IMR-90 (cell line): ENCODE results near the gene ACIN1. TPM values are rescaled to one million over a fixed set of nuclear protein-coding genes. Genes with fewer than 3 reads are reported as not detected.

ENCODE experiments used
- ATAC-seq: fragments of 200-7000 bp; cut with Tn5 transposase; 2 replicates; pipeline ENCODE4 v1.9.1; 2020; ENCODE audit warnings: low read depth, mild to moderate bottlenecking, moderate library complexity
- BruUV-seq: library from RNA; stranded (reverse); fragments of 400-500 nt; replicated peaks from 2 replicates; lab custom pipeline; 2021; lab: Mats Ljungman, UMichigan
- CTCF ChIA-PET: fragments of 300-600 bp; formaldehyde crosslinking; extraction: SDS; loops from one replicate; lab custom pipeline; 2021; ENCODE audit warnings: antibody characterized with exemption; lab: Yijun Ruan, JAX
- POLR2A ChIA-PET: fragments of 300-600 bp; sonication (Branson Sonifier 250); formaldehyde crosslinking; loops from one replicate; lab custom pipeline; 2022; ENCODE audit warnings: antibody characterized with exemption; ENCODE audit not compliant: unreplicated experiment; lab: Charles Lee
- DNase-seq: peaks from one replicate; pipeline ENCODE4 v3.0.0; 2013
- H2AFZ ChIP-seq: replicated peaks from 2 replicates; pipeline ENCODE3; 2013; ENCODE audit warnings: low read length, mild to moderate bottlenecking; ENCODE audit not compliant: poor library complexity
- H2AK5ac ChIP-seq: 2 replicates; pipeline ENCODE4 v1.6.1; 2013; ENCODE audit warnings: low read depth, low read length, inconsistent platforms
- H2AK9ac ChIP-seq: replicated peaks from 2 replicates; pipeline ENCODE3; 2013; ENCODE audit warnings: mild to moderate bottlenecking, low read depth, low read length, moderate library complexity; ENCODE audit not compliant: poor library complexity
- H2BK120ac ChIP-seq: 2 replicates; pipeline ENCODE4 v1.6.1; 2013; ENCODE audit warnings: low read depth, low read length, inconsistent platforms
- H2BK15ac ChIP-seq: 3 replicates; pipeline ENCODE4 v1.6.1; 2013; ENCODE audit warnings: low read depth, low read length, inconsistent platforms
- H2BK20ac ChIP-seq: 2 replicates; pipeline ENCODE4 v1.6.1; 2013; ENCODE audit warnings: low read depth, mild to moderate bottlenecking, inconsistent platforms, low read length, moderate library complexity
- H2BK5ac ChIP-seq: 2 replicates; pipeline ENCODE4 v1.6.1; 2013; ENCODE audit warnings: mild to moderate bottlenecking, low read depth, low read length, inconsistent platforms; ENCODE audit not compliant: poor library complexity, severe bottlenecking
- H3K14ac ChIP-seq: replicated peaks from 2 replicates; pipeline ENCODE4 v1.6.1; 2013; ENCODE audit warnings: low read depth, low read length, inconsistent platforms
- H3K18ac ChIP-seq: 2 replicates; pipeline ENCODE4 v1.6.1; 2013; ENCODE audit warnings: low read depth, low read length, control low read depth
- H3K23ac ChIP-seq: 2 replicates; pipeline ENCODE4 v1.6.1; 2013; ENCODE audit warnings: low read depth, low read length, inconsistent platforms
- H3K27ac ChIP-seq: 2 replicates; pipeline ENCODE4 v1.5.1; 2013; ENCODE audit warnings: mild to moderate bottlenecking, control low read depth, low read length; ENCODE audit not compliant: insufficient read depth
- H3K27me3 ChIP-seq: 2 replicates; pipeline ENCODE4 v1.6.1; 2013; ENCODE audit warnings: low read length; ENCODE audit not compliant: control insufficient read depth, insufficient read depth
- H3K36me3 ChIP-seq: 2 replicates; pipeline ENCODE4 v1.6.1; 2013; ENCODE audit warnings: low read length, mixed read lengths; ENCODE audit not compliant: control insufficient read depth, insufficient read depth
- H3K4ac ChIP-seq: 2 replicates; pipeline ENCODE4 v1.6.1; 2013; ENCODE audit warnings: low read depth, low read length, inconsistent platforms
- H3K4me1 ChIP-seq: 2 replicates; pipeline ENCODE4 v1.6.1; 2013; ENCODE audit warnings: low read length, mixed read lengths; ENCODE audit not compliant: control insufficient read depth, insufficient read depth
- H3K4me2 ChIP-seq: 2 replicates; pipeline ENCODE4 v1.6.1; 2013; ENCODE audit warnings: low read depth, mild to moderate bottlenecking, control low read depth, low read length, moderate library complexity
- H3K4me3 ChIP-seq: 2 replicates; pipeline ENCODE4 v1.5.1; 2013; ENCODE audit warnings: low read depth, mild to moderate bottlenecking, control low read depth, low read length, moderate library complexity; ENCODE audit not compliant: insufficient read depth
- H3K56ac ChIP-seq: 2 replicates; pipeline ENCODE4 v1.6.1; 2013; ENCODE audit warnings: low read length, inconsistent platforms; ENCODE audit not compliant: insufficient read depth; ENCODE audit errors: extremely low read depth
- H3K79me1 ChIP-seq, 2 experiments: 2 replicates each; pipeline ENCODE4 v1.6.1; 2013; ENCODE audit warnings: low read length in 2 of 2, inconsistent platforms in 1 of 2, low read depth in 1 of 2
- H3K9ac ChIP-seq: 2 replicates; pipeline ENCODE4 v1.6.1; 2013; ENCODE audit warnings: low read depth, low read length, control low read depth
- H3K9me1 ChIP-seq: 2 replicates; pipeline ENCODE4 v1.6.1; 2013; ENCODE audit warnings: low read length, inconsistent platforms; ENCODE audit not compliant: insufficient read depth
- H3K9me3 ChIP-seq: 2 replicates; pipeline ENCODE4 v1.6.1; 2013; ENCODE audit warnings: low read length; ENCODE audit not compliant: control insufficient read depth, insufficient read depth
- H4K20me1 ChIP-seq: 2 replicates; pipeline ENCODE4 v1.6.1; 2013; ENCODE audit warnings: low read length, inconsistent platforms; ENCODE audit not compliant: insufficient read depth
- H4K5ac ChIP-seq: 2 replicates; pipeline ENCODE4 v1.6.1; 2013; ENCODE audit warnings: mild to moderate bottlenecking, low read depth, low read length, control low read depth
- H4K8ac ChIP-seq, 2 experiments: 2 replicates each; pipeline ENCODE4 v1.6.1; 2013; ENCODE audit warnings: low read depth in 2 of 2, low read length in 2 of 2, control low read depth in 1 of 2, inconsistent platforms in 1 of 2
- H4K91ac ChIP-seq: 2 replicates; pipeline ENCODE4 v1.6.1; 2013; ENCODE audit warnings: low read depth, low read length, inconsistent platforms; ENCODE audit not compliant: insufficient read depth
- CEBPB ChIP-seq: IDR thresholded peaks from 2 replicates; pipeline ENCODE4 v1.6.1; 2012; ENCODE audit warnings: low read depth, low read length, improper control_type of control experiment
- CHD1 ChIP-seq: IDR thresholded peaks from 2 replicates; pipeline ENCODE4 v1.6.1; 2012; ENCODE audit warnings: low read depth, low read length, improper control_type of control experiment
- CTCF ChIP-seq: conservative IDR thresholded peaks from 2 replicates; pipeline ENCODE4 v1.5.1; 2012; ENCODE audit warnings: mild to moderate bottlenecking, low read depth, low read length, improper control_type of control experiment
- ELK1 ChIP-seq: fragments of 150-350 bp; IDR thresholded peaks from 2 replicates; pipeline ENCODE4 v1.6.1; 2016; ENCODE audit warnings: low read depth, mild to moderate bottlenecking, low read length, moderate library complexity, borderline replicate concordance
- FOS ChIP-seq: fragments of 150-350 bp; IDR thresholded peaks from 2 replicates; pipeline ENCODE4 v1.6.1; 2016; ENCODE audit warnings: low read depth, low read length
- MAFK ChIP-seq: IDR thresholded peaks from 2 replicates; pipeline ENCODE4 v1.6.1; 2012; ENCODE audit warnings: low read depth, low read length, improper control_type of control experiment
- MAZ ChIP-seq: IDR thresholded peaks from 2 replicates; pipeline ENCODE4 v1.6.1; 2012; ENCODE audit warnings: low read depth, mild to moderate bottlenecking, low read length, improper control_type of control experiment, moderate library complexity, borderline replicate concordance
- NFE2L2 ChIP-seq: fragments of 150-350 bp; IDR thresholded peaks from 2 replicates; pipeline ENCODE4 v1.6.1; 2016; ENCODE audit warnings: low read depth, mild to moderate bottlenecking, low read length
- POLR2A ChIP-seq: IDR thresholded peaks from 2 replicates; pipeline ENCODE4 v1.6.1; 2012; ENCODE audit warnings: mild to moderate bottlenecking, low read depth, low read length
- RAD21 ChIP-seq: IDR thresholded peaks from 2 replicates; pipeline ENCODE4 v1.6.1; 2012; ENCODE audit warnings: low read length, improper control_type of control experiment
- RFX5 ChIP-seq: IDR thresholded peaks from 2 replicates; pipeline ENCODE4 v1.8.0; 2012; ENCODE audit warnings: low read depth, mild to moderate bottlenecking, low read length, moderate library complexity
- SMC3 ChIP-seq: fragments of 150-350 bp; IDR thresholded peaks from 2 replicates; pipeline ENCODE4 v1.6.1; 2016; ENCODE audit warnings: low read depth, mild to moderate bottlenecking, antibody characterized with exemption, low read length, moderate library complexity
- USF2 ChIP-seq: fragments of 150-350 bp; IDR thresholded peaks from 2 replicates; pipeline ENCODE4 v1.6.1; 2017; ENCODE audit warnings: mild to moderate bottlenecking, antibody characterized with exemption, low read length, low read depth
- whole genome bisulfite sequencing, 2 experiments: methylation state at CpG; one replicate each; pipeline versions ENCODE4 v1.1.5 to v1.1.7; 2013; ENCODE audit warnings: missing lambda C conversion rate in 2 of 2; ENCODE audit not compliant: insufficient read length in 1 of 2; ENCODE audit errors: extremely low coverage in 2 of 2; 5-methylcytosine and 5-hydroxymethylcytosine counted together
- dilution Hi-C: fragments of 300-500 bp; cut with HindIII; formaldehyde crosslinking; loops from one replicate; pipeline ENCODE4 v1.14.3; 2018; ENCODE audit warnings: low sequenced_read_pairs; ENCODE audit not compliant: unreplicated experiment
- in situ Hi-C: fragments of 300-500 bp; cut with MboI; formaldehyde crosslinking; loops from 3 replicates; pipeline ENCODE4 v1.14.3; 2019; ENCODE audit warnings: low sequenced_read_pairs, inconsistent platforms, mixed read lengths
- intact Hi-C: fragments of 100-400 bp; cut with micrococcal nuclease; formaldehyde crosslinking; loops from 2 replicates; pipeline ENCODE4 v1.10.0; 2022
- polyA plus RNA-seq, 3 experiments: library from polyadenylated mRNA; depleted of rRNA; stranded (reverse); fragments of >200 nt; gene quantifications; 2 replicates each; pipeline ENCODE4 v1.2.3, GENCODE V29; 2012; ENCODE audit warnings: low replicate concordance in 1 of 3
- total RNA-seq: library from RNA; depleted of rRNA; stranded (reverse); fragments of >200 nt; gene quantifications from 2 replicates; pipeline ENCODE4 v1.2.3, GENCODE V29; 2012

The ACIN1 gene
- total and polyA plus RNA-seq, 2 of the 4 experiments (the other 2 are of a cell fraction) = 73.8 to 185 TPM

GRCh38 chr14:23091294-23092225 is 3.4 kb downstream of the ACIN1 start:
- H2AFZ ChIP-seq = no peak overlapping the region
- H3K14ac ChIP-seq = no peak overlapping the region
- DNase-seq (no peak), ATAC-seq (no peak)
- H3K23ac ChIP-seq = no peak overlapping the region
- H3K4me1 ChIP-seq = peaks cover 2% of the 10 kb centered on the region; the same call in 1 of the 2 replicates
- ChIA-PET POLR2A (interaction anchor here (0.6 kb wide), 1 partner anchor 11 kb away, joined by 5 read pairs; no protein-coding TSS in a partner anchor), CTCF (interaction anchor here (1.1 to 1.8 kb wide), 3 partner anchors 15 to 105 kb away, joined by 5 to 13 read pairs (median 7); no protein-coding TSS in a partner anchor)
- no peak overlapping the region for H4K5ac ChIP-seq
- intact Hi-C loops (no loop called here), dilution Hi-C loops (no loop called here), in situ Hi-C loops (loop anchor here (25.0 kb wide), 1 partner anchor 1046 kb away; the partner anchor contains the start of genes EMC9, FITM1, PSME1 and PSME2)
- H3K4me2 ChIP-seq = no peak overlapping the region
- H4K91ac ChIP-seq = no peak overlapping the region
- H3K27ac ChIP-seq = no peak overlapping the region
- no peaks in the 10 kb centered on the region for H3K9me3 ChIP-seq
- H2BK20ac ChIP-seq = no peak overlapping the region
- H4K8ac ChIP-seq = no peak overlapping the region
- H3K56ac ChIP-seq = no peak overlapping the region
- H3K36me3 ChIP-seq = peaks cover 18% of the 10 kb centered on the region
- peaks cover 18 to 44% of the 10 kb centered on the region in 2 experiments; a peak in 3 of 4 replicates for H3K79me1 ChIP-seq
- H3K4ac ChIP-seq = no peak overlapping the region
- BruUV-seq = no TSS peak
- no peak overlapping the region for H3K4me3 ChIP-seq
- WGBS, 2 experiments = 88% methylated on average over 6 of the region's 12 CpGs; no CpG with 5 or more reads in 1 of the 2 experiments
- H2AK9ac ChIP-seq = no peak overlapping the region
- no peak overlapping the region for H2BK5ac ChIP-seq
- H3K18ac ChIP-seq = no peak overlapping the region
- H2BK15ac ChIP-seq = no peak overlapping the region
- no peaks in the 10 kb centered on the region for H3K27me3 ChIP-seq
- peaks cover 22% of the 10 kb centered on the region; the same call in 1 of the 2 replicates for H4K20me1 ChIP-seq
- no peak overlapping the region for H3K9ac ChIP-seq
- H2AK5ac ChIP-seq = no peak overlapping the region
- H3K9me1 ChIP-seq = no peaks in the 10 kb centered on the region
- no peak overlapping the region for H2BK120ac ChIP-seq
- TF ChIP-seq CEBPB (no peak), MAFK (no peak), CTCF (no peak), RAD21 (no peak), FOS (no peak), RFX5 (no peak), ELK1 (no peak), CHD1 (no peak), USF2 (no peak), POLR2A (no peak), SMC3 (no peak), MAZ (no peak), NFE2L2 (no peak)
